CD4-positive, alpha-beta T cell treated with Interleukin-6 at 100 ng/mL for 8 hours (primary cell): ENCODE measurements around the gene COX19.
"Not testable (repeated sequence)": the region's sequence is repeated elsewhere in the genome, so short reads cannot be mapped to it uniquely, and the experiment has no call there.

Experiments used
- DNase-seq: peaks from one replicate; pipeline ENCODE4 v3.0.0-alpha.2; 2020; ENCODE audit warnings: mixed read lengths, low spot score

Gene COX19

DNA sequence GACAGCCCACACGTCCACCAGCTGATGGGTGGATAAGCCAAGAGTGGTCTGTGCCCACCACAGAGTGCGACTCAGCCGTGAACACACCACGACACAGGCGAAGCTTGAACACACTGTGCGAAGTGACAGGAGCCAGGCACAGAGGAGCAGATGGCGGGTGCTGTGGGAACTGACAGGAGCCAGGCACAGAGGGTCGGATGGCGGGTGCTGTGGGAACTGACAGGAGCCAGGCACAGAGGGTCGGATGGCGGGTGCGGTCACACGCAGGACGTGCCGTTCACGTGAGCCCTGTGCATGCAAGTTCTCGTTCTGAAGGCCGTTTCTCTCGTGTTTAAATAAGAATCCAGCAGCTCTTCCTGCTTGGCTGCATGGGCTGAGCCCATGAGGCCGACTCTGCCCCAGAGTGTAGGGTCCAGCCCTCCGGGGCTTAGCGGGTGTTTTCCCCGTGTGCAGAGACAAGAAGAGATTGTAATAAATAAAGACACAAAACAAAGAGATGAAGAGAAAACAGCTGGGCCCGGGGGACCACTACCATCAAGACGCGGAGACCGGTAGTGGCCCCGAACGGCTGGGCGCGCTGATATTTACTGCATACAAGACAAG is 15.0 kb downstream of the COX19 start:
- no peak for DNase-seq

GRCh38 chr7:959740-960139 is 15.6 kb downstream of the COX19 start:
- DNase-seq: not testable (repeated sequence)

DNA sequence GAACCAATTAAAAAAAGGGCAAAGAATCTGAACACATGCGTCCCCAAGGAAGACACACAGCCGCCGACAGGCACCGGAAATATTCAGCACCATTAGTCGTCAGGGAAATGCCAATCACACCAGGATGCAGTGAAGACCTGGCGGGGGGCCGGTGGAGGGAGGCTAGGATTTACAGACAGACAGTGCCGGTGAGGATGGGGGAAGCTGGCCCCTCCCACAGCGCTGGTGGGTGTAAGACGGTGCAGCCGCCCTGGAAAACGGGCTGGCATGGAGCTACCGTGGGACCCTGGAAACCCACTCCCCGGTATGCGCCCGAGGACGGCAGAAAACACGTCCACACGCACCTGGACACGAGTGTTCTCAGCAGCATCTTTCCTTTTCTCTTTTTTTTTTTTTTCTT is 16.1 kb downstream of the COX19 start:
- no peak for DNase-seq

GRCh38 chr7:958221-959200 is 16.8 kb downstream of the COX19 start:
- no peak for DNase-seq

DNA sequence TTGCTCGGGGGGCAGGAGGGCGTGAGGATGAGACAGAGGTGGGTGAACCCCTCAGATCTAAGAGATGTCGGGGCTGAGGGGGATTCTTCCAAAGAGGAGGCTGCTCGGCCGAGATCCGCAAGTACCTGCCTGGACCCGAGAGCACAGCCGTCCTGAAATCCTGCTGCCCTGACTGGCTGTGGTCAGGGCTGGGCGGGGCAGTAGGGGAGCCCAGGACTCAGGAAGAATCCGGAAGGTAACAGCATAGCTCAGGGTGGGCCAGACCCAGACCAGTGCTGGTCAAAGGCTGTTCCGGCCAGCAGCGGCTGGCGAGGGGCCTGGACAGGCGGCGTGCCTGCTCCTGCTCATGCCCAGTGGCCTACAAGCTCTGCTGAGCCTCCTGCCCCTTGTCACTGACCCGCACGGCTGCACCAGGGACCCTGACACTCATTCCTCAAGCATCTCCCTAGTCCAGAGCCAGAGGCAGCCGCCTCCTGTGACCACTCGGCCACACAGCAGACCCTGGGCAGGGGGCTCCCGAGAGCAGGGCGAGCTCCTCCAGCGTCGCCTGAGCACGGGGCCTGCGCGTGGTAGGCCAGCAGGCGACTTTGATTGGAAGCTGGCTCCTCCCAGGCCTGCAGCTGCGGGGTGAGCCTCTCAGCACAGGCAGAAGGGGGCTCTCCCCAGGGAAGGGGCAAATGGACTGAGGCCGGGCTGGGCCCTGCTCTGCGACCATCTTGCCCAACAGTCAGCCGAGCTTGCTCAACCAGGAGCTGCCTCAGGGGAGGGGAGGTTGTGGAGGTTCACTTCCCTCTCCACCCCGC is 17.7 kb downstream of the COX19 start:
- no peak for DNase-seq

DNA sequence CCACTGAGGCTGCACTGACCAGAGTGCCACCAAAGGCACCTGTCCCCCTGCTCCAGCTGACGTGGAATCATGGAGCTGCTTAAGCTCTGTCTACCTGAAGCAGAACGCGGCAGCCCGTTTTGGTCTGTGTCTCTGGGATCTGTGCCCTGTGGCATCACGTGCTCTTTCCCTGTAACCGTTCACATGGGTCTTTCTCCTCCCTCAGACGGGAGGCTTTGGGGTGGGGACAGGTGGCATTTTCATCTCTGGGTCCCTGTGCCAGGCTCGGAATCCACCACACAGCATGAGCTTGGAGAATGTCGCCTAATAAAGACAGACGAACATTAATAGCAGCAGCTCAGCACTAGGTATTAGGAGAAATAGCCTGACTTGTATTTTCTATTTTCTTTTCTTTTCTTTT is 19.3 kb downstream of the COX19 start:
- no peak for DNase-seq

- DNase-seq: peak; percentile 54
Observed at GRCh38 chr7:954330-955238, 20.8 kb downstream of the COX19 start, which contains the start of gene ADAP1. Gene ADAP1, minus strand, starts transcription at chr7:954680. Its CDS starts 203 bp downstream, at chr7:954477.

DNA sequence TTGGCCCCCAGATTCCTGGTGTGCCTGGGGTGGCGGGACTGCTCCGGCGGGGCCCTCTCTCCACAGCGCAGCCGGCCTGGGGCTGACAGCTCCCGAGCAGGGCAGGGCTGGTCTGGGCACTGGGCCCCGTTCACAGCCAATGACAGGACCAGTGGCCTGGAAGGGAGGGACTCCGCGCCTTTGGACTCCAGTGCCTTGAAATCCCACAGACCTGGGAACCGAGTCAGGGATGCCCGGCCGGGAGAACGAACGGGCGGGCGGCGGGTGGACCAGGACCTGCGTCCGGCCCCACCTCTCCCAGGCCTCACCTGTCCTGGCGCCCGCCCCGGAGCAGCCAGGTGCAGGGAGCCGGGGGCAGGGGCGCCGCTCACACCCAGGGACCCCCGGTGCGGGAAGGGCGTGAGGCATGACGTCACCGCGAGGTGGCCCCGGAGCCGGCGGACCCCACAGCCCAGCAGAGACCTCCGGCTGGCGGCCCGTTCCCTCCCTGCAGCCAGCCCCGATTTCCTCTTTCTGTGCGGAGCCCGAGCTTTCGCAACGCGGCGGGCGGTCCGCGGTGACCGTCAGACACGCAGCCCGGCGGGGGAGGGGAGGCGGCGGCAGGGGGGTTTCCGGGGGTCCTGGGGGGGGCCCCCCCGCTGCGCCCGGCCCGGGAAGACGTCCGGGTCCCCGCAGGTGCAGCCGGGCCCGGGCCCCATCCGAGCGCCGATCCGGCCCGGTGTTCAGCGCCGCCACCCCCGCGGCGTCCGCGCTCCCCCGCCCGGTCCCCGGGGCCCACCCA is 21.6 kb downstream of the COX19 start:
- no peak for DNase-seq

GRCh38 chr7:952548-953441 is 22.6 kb downstream of the COX19 start:
- no peak for DNase-seq

- DNase-seq: no peak
Observed at GRCh38 chr7:951881-952547, 23.3 kb downstream of the COX19 start.

GRCh38 chr7:949021-949934 is 26.1 kb downstream of the COX19 start:
- no peak for DNase-seq

DNA sequence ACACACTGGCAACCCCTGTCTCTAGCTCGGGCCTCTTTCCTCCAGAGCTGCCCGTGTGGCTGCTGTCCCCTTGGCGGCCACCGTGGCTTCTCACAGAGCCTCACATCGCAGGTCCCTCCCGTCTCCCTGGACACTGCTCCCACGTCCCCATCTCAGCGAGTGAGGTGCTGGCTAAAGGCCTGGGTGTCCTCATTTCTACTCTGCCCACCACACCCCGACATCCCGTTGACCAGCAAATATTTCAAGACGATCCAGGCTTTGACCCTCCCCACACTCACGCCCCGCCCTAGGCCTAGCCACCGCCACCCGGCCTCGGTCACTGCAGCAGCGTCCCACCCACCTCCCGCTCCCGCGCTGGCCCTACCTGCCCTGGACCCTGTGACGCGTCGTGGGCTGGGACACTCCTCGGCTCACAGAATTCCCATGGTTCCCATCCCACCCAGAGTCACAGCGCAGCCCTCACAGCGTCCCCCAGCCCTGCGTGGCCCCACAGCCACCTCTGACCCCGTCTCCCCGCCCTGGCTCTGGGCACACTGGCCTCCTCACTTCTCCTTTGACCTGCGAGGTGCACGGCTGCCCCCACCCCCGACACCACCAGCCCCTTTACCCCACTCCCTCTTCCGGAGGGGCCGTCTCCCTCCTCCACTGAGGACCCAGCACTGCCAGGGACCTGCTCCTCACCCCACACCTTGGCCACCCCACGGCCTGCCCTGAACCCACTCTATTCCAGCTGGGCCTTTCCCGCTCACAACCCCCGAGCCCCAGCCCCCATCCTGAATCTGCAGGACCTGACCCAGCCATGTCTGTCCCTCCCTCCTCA is 27.7 kb downstream of the COX19 start:
- DNase-seq: no peak

- DNase-seq: no peak
Observed at GRCh38 chr7:946256-946996, 28.9 kb downstream of the COX19 start.

DNA sequence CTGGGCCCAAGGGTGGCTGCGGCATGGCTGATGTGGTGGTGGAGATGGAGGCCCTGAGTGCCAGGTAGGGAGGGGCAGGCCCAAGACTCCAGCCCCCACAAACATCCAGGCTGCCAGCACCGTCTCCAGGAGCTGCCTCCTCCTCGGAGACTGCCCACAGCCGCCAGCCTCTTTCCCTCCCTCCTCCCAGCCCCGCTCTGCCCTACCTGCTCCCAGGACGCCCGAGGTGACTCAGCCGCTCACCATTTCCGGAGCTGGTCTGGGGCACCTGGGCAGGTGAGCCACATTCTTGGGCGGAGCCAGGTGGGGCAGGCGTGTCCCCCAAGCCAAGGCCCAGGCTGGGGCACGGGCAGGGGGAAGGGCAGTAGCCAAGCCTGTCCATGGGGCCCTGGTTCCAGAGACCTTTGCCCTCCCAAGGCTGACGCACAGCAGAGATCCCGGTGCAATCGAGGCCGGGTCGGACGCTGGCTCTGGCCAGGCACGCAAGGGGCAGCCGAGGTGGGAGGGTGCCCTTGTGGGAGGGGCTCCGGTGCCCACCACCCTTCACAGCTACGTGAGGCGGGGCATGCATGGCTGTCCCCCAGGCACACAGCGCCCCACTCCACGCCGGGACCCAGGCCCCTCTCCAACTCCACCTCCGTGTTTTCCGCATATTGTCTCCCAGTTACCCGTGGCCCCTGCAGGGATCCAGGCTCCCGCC is 29.6 kb downstream of the COX19 start:
- no peak for DNase-seq

GRCh38 chr7:945147-945555 is 30.2 kb downstream of the COX19 start:
- DNase-seq: no peak

DNA sequence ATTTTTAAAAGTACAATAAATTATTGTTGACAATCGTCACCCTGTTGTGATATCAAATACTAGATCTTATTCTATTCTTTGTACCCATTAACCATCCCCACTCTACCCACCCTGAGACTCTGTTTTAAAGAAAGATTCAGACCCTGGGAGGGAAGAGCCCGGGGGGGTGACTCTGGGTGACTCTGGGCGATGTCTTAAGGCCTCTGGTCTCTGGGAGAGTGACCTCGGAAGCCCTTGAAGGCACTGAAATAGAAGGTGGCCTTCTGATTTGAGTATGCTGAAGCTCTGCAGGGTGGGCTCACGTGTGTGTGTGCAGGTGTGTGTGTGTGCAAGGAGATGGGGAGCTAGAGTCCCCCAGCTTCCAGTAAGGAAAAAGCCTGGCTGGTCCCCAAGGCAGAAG is 30.6 kb downstream of the COX19 start:
- no peak for DNase-seq
